ENCODE measurements around the gene WDR1.

The WDR1 gene

DNA sequence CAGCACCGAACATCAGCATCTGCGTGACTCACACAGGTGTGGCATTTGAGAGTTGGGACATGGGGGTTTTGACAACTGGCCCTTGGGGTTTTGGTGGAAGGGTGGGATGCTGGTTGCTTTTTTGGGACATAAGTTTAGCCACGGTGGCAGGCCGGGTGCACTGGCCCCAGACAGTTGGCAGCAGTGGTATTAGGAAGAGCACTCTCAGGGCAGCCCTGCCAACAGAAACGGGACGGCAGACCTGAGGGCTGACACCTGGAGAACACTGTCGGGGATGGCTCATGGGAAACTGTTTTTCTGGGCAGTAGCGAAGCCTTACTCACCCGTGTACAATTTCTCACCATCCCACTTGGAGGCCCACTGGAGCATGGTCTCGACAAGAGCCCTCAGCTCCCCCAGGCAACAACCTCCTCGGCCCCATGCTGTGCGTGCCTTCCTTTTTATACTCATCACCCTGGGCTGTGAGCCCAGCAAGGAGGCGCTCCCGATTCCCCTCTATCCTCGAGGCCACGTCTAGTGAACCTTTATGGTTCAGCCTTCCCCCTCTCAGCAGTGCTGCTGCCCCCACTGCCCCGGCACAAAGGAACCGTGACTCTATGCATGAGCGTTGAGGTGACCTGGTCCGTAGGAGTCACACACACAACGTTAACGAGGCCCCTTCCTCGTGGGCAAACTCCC, 30.6 kb downstream of the WDR1 start:
- TF ChIP-seq ZFX (IDR thresholded peaks at IDR 0.05), result no peak
- TF ChIP-seq, protein P1, sequence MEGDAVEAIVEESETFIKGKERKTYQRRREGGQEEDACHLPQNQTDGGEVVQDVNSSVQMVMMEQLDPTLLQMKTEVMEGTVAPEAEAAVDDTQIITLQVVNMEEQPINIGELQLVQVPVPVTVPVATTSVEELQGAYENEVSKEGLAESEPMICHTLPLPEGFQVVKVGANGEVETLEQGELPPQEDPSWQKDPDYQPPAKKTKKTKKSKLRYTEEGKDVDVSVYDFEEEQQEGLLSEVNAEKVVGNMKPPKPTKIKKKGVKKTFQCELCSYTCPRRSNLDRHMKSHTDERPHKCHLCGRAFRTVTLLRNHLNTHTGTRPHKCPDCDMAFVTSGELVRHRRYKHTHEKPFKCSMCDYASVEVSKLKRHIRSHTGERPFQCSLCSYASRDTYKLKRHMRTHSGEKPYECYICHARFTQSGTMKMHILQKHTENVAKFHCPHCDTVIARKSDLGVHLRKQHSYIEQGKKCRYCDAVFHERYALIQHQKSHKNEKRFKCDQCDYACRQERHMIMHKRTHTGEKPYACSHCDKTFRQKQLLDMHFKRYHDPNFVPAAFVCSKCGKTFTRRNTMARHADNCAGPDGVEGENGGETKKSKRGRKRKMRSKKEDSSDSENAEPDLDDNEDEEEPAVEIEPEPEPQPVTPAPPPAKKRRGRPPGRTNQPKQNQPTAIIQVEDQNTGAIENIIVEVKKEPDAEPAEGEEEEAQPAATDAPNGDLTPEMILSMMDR (conservative IDR thresholded peaks at IDR 0.05), result no peak
- no peak overlapping the region for H3K27ac ChIP-seq

DNA sequence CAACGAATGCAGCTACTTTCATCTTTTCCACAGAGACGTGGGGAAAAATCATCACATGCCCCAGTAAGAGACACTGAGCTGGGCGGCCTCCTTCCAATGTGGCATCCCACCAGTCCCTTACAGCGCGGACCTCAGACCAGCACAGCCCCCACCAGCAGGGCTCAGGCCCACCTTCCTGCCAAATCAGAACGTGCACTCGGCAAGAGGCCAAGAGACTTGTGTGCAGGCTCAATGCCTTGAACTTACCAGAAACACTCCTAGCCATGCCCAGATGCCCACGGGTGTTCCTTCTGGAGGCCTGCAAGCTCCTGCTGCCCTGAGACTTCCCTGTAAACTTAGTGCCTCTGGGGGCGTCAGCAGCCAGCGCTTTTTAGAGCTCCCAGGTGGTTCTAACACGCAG, 31.2 kb downstream of the WDR1 start:
- no peak for TF ChIP-seq ZFX (IDR thresholded peaks at IDR 0.05)
- TF ChIP-seq, protein P1 (conservative IDR thresholded peaks at IDR 0.05), result no peak
- no peak overlapping the region for H3K27ac ChIP-seq

DNA sequence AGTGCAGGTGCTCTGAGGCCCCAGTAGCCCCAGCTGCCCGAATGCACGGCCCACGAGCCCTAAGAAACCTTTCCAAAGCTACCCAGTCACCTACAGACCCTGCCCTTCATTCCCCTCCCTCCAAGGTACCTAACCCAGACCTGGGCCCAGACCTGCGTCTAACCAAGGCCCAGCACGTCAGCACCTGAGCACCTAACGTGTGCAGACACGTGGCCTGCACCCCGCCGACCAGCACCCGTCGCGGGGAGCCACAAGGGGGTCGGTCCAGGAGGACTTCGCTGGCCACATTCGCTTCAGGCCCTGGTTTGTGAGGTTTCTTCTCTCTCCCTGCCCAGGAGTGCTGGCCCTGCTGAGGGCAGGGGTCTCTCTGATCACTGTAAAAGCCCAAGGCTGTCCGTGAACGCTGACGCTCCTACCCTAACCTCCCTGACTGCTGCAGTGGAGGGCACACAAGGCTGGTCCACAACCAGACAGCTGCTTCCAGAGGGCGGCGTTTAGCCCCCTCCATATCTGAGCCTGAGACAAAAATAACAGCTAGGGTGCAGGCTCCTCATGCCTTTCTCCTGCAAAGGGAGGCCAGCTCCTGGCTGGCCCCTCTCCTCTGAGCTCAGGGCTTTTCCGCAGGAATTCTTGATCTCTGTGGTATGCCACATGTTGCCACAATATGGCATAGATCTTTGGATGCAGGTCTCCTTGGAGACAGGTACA, 31.8 kb downstream of the WDR1 start:
- no peak overlapping the region for H3K27ac ChIP-seq
- no peak for TF ChIP-seq ZFX (IDR thresholded peaks at IDR 0.05)
- TF ChIP-seq, protein P1 (conservative IDR thresholded peaks at IDR 0.05), result no peak

DNA sequence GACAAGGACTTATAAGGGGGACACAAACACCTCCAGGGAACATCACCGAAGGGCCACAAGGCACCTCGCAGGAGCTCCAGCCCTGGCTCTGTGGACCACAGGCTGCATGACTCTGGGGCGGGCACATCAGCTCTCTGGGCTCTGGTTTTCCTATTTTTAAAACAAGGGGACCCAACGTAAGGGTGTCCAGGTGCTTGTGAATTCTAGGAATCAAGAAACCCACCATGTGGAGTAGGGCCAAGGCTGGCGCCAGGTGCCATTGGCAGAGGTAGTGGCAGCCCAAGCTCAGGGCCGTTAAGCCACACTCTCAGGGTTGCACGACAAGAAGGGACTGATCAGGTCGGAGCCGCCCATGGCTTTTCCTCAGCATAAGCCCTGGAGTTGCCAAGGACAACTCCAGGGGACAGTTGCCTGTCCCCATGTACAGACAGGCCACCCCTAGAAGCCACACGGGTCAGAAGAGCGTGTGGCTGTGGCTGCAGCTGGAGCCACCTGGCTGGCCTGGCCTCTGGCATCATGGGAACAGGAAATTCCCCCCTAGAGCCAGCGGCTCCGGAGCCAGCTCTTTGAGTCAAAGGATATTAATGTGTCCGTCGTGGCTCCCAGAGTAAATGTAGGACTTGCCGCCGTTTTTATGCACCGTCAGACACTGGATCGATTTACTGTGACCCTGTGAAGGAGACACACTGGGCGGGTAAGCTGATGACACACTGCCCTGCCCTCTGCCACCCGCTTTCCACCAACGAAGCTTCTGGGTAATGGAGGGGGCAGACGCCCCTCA, 32.5 kb downstream of the WDR1 start:
- no peak overlapping the region for H3K27ac ChIP-seq
- TF ChIP-seq, protein P1 (conservative IDR thresholded peaks at IDR 0.05), result no peak
- TF ChIP-seq ZFX (IDR thresholded peaks at IDR 0.05), result no peak

DNA sequence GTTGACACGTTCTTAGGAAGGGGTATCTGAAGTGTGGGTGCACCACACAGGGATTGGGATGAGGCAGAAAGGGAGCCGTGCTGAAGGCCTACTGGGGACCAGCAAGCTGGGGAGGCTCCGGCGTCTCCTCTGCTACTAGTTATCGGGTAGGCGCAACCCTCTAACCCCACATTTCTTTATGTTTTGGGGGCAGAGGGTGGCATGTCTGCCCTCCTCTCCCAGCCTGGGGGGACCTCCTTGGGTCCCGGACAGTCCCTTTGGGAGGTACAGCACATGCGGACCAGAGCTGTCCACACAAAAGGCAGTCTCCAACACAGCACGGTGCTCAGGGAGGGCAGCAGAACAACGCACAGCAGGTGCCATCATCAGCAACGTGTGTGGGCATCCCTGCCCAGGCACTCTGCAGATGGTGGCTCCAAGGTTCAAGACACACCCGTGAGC, 33.2 kb downstream of the WDR1 start:
- TF ChIP-seq, protein P1 (conservative IDR thresholded peaks at IDR 0.05), result no peak
- TF ChIP-seq ZFX (IDR thresholded peaks at IDR 0.05), result no peak
- H3K27ac ChIP-seq, result no peak overlapping the region

DNA sequence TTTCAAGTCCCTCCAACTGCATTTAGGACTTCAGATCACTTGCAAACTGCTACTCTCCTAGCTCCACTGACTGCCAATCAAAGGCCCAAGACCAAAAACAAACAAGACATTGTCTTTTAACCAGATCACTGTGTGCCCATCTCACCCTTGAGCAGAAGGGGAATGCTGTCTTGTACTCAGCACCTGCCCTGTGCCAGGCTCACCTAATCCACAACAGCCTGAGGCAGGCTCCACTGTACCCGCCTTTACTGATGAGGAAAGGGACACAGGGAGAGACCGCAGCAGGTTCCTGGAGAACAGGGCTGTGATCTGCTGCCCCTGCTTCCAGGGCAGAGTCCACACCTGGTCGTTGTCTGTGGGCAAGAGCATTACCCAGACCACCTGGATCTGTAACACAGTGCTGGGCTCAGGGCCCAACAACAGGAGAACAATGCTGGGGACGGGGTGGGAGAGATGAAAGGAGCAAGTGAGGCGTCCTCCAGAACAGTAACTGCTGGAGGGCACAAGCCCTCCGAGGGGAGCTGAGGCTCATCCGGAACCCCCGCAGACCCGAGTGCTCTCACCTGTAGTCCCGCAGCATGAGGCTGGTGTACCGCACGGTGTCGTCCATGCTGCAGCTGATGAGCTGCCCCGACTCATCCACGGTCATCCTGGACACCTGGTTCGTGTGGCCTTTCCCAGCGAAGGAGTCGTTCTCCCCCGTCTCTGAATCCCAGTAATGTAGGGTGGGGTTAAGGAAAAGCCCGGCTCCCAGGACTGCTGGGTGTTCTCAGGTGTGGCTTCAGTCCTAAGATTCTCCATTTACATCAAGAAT, 33.9 kb downstream of the WDR1 start:
- TF ChIP-seq, protein P1 (conservative IDR thresholded peaks at IDR 0.05), result no peak
- no peak for TF ChIP-seq ZFX (IDR thresholded peaks at IDR 0.05)
- no peak overlapping the region for H3K27ac ChIP-seq

All from C4-2B (cell line).